SKM-1 (cell line): ENCODE measurements around the gene ETV1.

Experiments
- DNase-seq: peaks from one replicate; lab custom pipeline; 2025; ENCODE audit not compliant: unreplicated experiment; lab: John Stamatoyannopoulos, UW

Gene ETV1

DNA sequence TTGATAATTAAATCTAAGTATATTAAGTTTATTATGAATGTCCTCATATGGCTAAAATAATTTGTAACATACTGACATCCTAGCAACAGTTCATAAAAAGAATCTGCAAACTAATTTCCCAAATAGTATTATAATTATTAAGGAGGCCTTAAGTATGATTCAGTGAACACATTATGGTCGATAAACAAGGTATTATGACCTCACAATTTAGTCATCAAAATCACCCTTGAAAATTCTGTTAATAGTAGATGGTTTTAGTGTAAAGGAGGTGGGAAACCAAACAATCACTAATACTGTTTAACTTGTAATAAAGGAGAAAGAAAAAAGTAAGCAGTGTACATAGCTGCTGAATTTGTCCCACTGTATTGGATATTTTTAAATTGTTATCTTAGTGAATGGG is 2.1 kb downstream of the ETV1 start:
- DNase-seq = no peak

DNA sequence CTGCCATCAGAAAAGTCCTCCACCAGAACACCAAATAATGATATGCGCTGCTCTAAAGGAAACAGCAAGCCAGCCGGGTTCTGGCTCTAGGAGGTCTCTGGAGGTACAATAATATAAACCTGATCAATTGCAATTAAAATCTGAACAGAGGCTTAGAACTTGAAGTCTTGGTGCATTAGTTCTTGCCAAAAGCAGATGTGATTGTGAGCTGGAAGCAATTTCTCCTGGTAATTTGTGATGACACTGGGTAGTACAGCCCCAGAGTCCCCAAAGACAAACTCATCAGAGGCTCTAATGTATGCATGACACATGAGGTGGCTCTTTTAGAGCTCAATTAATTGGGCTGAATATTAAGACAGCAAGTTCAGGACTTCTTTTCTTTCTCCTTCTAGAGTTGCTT is 3.3 kb downstream of the ETV1 start:
- no peak for DNase-seq

DNA sequence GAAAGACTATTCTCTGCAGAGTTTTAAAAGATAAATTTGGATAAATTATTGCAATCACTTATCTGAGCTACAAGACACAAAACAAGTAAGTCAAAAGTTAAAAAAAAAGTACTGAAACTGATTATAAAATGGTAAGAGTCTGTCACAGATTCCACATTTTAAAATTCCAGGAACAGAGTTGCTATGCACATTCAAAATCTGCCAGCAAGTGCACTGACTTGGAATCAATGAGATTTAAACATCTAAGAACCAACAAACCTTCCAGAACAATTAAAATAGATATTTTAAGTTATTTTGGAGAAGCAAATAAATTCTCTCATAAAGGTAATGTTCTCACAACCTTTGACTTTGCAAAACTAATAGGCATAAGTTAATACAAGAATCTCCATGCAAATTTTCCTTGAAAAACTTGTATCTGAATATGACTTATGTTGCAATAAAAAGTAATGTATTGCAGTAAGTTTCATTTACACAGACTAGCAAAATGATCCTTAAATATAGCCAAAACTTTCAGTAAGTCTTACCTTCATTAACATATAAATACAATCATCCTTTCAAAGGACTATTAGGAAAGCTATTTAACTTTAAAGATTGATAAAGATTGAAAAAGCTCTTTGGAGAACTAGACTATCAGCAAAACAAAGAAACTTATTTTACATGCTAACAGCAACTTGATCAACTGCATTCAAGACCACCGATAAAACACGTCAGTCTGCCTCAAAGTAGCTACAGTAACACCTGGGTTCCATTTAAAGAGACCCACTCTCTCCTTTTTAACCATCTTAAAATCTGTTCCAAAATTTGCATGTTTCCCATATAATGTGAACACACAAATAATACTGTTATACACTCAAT is 4.4 kb downstream of the ETV1 start:
- DNase-seq = no peak

- DNase-seq = no peak
These were observed 5.4 kb downstream of the ETV1 start for GRCh38 chr7:13984061-13984460.

GRCh38 chr7:13982940-13983677 is 6.4 kb downstream of the ETV1 start:
- DNase-seq = no peak

DNA sequence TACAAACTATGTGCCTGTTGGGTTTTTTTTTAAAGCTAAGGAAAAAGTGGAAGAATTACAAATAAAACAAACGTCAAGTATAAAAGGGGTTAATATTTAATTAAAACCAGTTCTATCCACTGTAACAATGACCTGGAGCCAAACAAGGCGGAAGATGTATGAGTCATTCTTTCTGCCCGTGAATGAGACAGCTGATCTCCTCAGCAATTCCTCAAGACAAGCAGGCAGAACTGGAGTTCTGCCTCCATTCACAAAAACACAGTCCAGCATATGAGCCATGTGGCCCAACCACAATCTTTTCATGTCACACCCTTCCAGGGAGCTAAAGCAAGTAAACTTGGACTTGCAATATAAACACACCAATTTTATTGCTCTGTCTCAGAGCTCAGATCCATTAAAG is 8.4 kb downstream of the ETV1 start:
- no peak for DNase-seq

- DNase-seq = no peak
These were observed 9.0 kb downstream of the ETV1 start for GRCh38 chr7:13980474-13980873.

- no peak for DNase-seq
These were observed 9.6 kb downstream of the ETV1 start for GRCh38 chr7:13979671-13980435.

GRCh38 chr7:13976594-13976993 is 12.9 kb downstream of the ETV1 start:
- no peak for DNase-seq

- no peak for DNase-seq
These were observed 24.4 kb downstream of the ETV1 start for GRCh38 chr7:13965077-13965476.

DNA sequence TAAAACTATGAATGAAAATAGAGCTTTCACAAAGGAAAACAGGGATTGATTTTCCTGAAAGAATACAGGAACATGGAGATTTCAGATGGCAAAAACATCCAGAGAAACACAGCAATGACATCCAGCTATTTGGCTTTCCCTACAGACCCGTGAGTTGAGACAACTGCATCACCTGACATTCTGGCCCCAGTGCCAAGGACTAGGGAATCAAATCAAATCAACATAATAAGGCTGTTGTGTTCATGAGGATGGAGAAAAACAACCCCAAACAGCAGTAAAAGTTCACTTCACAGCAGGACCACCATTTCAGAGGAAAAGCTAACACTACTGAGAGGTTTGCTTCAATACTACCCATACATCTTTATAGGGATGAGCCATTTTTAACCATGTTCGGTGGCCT is 25.5 kb downstream of the ETV1 start:
- DNase-seq = no peak

DNA sequence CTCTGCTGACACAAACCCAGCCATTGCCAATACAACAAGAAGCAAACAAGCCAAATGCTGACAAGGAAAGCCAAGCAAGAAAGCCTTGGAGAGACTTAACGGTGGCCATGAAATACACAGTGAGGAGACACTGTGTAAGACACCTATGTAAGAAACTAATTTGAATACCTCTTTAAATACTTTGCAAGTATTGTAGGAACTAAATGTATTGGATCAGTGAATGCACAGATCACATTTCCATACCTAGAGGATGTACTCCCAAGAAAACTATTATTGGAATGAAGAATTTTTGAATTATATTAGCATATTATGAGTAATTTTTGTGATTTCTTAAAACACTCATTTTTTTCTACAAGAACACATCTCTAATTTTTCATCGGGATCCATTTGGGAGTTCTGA is 34.0 kb downstream of the ETV1 start:
- no peak for DNase-seq

GRCh38 chr7:13953368-13953767 is 36.1 kb downstream of the ETV1 start:
- no peak for DNase-seq

GRCh38 chr7:13952921-13953320 is 36.5 kb downstream of the ETV1 start:
- DNase-seq = no peak

DNA sequence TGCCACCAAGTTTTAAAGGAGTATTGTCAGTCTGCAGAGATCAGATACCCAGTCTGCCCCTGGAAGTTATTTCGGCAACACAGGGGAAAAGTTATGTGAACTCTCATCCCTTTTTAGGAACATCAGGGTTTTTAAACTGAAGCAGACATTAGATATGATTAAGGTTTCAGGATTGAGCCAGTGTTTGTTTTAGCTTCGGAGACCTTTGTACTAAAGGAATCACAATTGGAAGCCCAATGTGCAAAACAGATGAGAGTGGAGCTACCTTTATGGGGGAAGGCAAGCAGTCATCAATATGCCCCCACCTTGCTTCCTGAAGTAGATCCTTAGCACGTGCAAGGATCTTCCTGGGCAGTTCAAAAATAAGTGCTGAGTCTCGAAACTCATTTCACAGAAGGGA is 39.5 kb downstream of the ETV1 start:
- no peak for DNase-seq

- DNase-seq = no peak
These were observed 40.0 kb downstream of the ETV1 start for GRCh38 chr7:13949445-13949844.

GRCh38 chr7:13948019-13948801 is 41.3 kb downstream of the ETV1 start:
- DNase-seq = no peak

DNA sequence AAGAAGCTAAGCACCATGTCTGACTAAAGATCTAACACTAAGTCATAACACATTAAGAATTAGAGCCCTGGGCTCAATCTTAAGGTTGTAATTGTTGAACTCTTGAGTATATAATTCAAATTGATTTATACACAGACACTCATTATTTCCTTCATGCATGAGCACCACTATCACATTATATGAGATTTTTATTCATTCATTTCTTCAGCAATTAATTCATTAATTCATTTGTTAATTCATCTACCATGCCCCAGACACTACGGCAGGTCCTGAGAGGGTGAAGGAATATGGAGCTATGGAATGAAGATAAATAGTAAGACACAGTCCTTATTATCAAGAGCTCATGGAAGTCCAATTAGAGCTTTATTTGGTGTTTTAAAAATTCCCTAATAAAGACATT is 41.9 kb downstream of the ETV1 start:
- DNase-seq = no peak

DNA sequence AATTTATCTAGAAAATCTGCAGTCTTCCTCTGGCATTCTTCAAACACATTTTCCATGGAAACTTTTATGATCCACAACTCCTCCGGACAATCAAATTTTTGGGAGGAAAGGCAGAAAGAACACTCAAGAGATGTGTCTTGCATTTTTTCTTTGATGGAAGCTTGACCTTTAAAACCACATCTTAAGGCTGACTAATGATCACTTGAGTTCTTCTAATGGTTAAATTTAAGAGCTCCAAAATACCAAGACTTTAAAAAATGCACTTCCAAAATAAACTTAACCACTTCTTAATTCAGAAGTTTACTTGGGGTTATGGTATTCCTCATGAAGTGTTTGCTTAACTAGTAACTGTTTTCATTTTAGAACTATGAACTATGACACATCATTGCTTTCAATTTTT is 43.3 kb downstream of the ETV1 start:
- DNase-seq = no peak

DNA sequence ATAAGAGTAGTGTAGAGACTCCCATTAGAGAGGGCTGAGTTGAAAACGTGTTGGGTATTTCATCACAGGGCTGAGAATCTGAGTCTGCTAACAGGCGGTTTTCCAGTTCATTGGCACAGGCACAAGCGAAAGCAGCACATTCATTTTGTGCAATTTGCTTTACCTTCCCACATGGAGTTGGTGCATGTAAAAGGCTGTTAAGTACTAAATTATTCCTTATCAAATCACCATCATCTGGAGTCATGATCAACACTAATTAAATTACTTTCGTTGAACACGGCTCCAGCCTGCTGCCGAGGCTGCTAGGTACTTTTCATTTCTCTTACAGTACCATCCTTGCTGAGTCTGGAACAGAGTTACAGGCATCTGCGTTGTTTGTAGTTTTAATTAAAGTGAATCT is 43.8 kb downstream of the ETV1 start:
- DNase-seq = no peak

DNA sequence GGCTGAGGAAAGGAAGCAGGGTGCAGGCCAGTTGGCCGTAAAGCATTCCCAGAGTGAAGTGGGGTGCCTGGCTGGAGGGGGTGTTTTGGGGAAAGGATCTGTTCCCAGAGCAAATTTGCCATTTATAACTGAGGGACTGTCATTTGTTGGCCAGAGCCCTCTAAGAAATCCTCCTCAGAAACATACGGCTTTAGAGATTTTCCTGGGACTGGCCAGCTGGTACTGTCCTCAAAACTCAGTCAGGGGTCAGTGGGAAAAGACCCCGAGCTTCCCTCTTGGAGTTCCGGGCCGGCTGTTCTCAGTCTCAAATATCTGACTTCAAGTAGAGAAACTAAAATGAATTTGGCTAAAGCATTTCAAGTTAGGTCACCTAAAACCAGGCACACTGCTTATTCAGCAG is 55.9 kb downstream of the ETV1 start:
- DNase-seq = no peak
